Hepatocyte (in vitro differentiated cells): ENCODE measurements around the gene ADPGK. TPM values are rescaled to one million over a fixed set of nuclear protein-coding genes. Genes with fewer than 3 reads are reported as not detected.
A peak's percentile ranks its signal among the peaks of the same experiment; 100 is the strongest.

Experiments
- DNase-seq: peaks from one replicate; pipeline ENCODE4 v3.0.0-alpha.2; 2016; ENCODE audit warnings: low spot score
- H2AFZ ChIP-seq: fragments of 200-600 bp; sonication (generic); 2 replicates; pipeline ENCODE4 v1.6.0; 2016; ENCODE audit warnings: antibody characterized with exemption, mild to moderate bottlenecking
- H3K27ac ChIP-seq: fragments of 200-600 bp; sonication (generic); 2 replicates; pipeline ENCODE4 v1.5.1; 2016; ENCODE audit warnings: mild to moderate bottlenecking
- H3K27me3 ChIP-seq: fragments of 200-600 bp; sonication (generic); 2 replicates; pipeline ENCODE4 v1.6.1; 2016
- H3K36me3 ChIP-seq: fragments of 200-600 bp; sonication (generic); replicated peaks from 2 replicates; pipeline ENCODE4 v1.5.1; 2016; ENCODE audit warnings: low read depth; ENCODE audit not compliant: insufficient read depth
- H3K4me1 ChIP-seq: fragments of 200-600 bp; sonication (generic); 2 replicates; pipeline ENCODE4 v1.5.1; 2016; ENCODE audit warnings: mild to moderate bottlenecking, moderate library complexity; ENCODE audit not compliant: insufficient read depth
- H3K4me2 ChIP-seq: fragments of 200-600 bp; sonication (generic); 2 replicates; pipeline ENCODE4 v1.6.0; 2016
- H3K4me3 ChIP-seq: fragments of 200-600 bp; sonication (generic); 2 replicates; pipeline ENCODE4 v1.5.1; 2016; ENCODE audit warnings: mild to moderate bottlenecking
- H3K79me2 ChIP-seq: fragments of 200-600 bp; sonication (generic); 2 replicates; pipeline ENCODE4 v1.6.0; 2017; ENCODE audit warnings: mild to moderate bottlenecking
- H3K9me2 ChIP-seq: fragments of 200-600 bp; sonication (generic); replicated peaks from 2 replicates; pipeline ENCODE4 v1.6.0; 2017; ENCODE audit warnings: mild to moderate bottlenecking; ENCODE audit not compliant: insufficient read depth
- H3K9me3 ChIP-seq: fragments of 200-600 bp; sonication (generic); 2 replicates; pipeline ENCODE4 v1.5.1; 2016; ENCODE audit warnings: low read depth, mild to moderate bottlenecking
- H4K20me1 ChIP-seq: fragments of 200-600 bp; sonication (generic); 2 replicates; pipeline ENCODE4 v1.6.0; 2016; ENCODE audit warnings: mild to moderate bottlenecking; ENCODE audit not compliant: insufficient read depth, poor library complexity, severe bottlenecking
- CTCF ChIP-seq: fragments of 200-600 bp; sonication (generic); IDR thresholded peaks from 2 replicates; pipeline ENCODE4 v1.5.1; 2016; ENCODE audit warnings: antibody characterized with exemption, mild to moderate bottlenecking; ENCODE audit not compliant: poor library complexity
- EZH2 ChIP-seq: fragments of 200-600 bp; sonication (generic); IDR thresholded peaks from 2 replicates; pipeline ENCODE4 v1.6.1; 2016; ENCODE audit warnings: antibody characterized with exemption, mild to moderate bottlenecking, borderline replicate concordance
- EZH2phosphoT487 ChIP-seq: fragments of 200-600 bp; sonication (generic); IDR thresholded peaks from one replicate; pipeline ENCODE4 v1.6.1; 2018; ENCODE audit warnings: antibody characterized with exemption, mild to moderate bottlenecking, low read depth, moderate library complexity; ENCODE audit not compliant: unreplicated experiment, severe bottlenecking
- WGBS: methylation state at CpG from one replicate; pipeline ENCODE4 v1.1.6; 2016; ENCODE audit warnings: low lambda C conversion rate; ENCODE audit errors: missing lambda C conversion rate; 5-methylcytosine and 5-hydroxymethylcytosine counted together
- polyA plus RNA-seq: library from polyadenylated mRNA; unstranded; fragments of >200 nt; fragmentation: Nextera tagmentation; extraction: Ambion mirVana; gene quantifications from 2 replicates; pipeline ENCODE4 v1.2.1, GENCODE V29; 2016
- total RNA-seq: library from RNA; depleted of rRNA; stranded (reverse); fragments of >200 nt; gene quantifications from 2 replicates; pipeline ENCODE4 v1.2.3, GENCODE V29; 2014

ADPGK gene
- total and polyA plus RNA-seq, 2 experiments from 2014 or later: 59.2 to 67.3 TPM

- WGBS: 1% methylated on average over 49 of the region's 52 CpGs
- no peak for DNase-seq
- TF ChIP-seq EZH2: no peak
- TF ChIP-seq EZH2phosphoT487: no peak
- no peak for TF ChIP-seq CTCF
- Histone ChIP-seq H3K27me3 (no peaks in the 10 kb centered on the region), H3K9me2 (no peaks in the 10 kb centered on the region), H3K27ac (peak overlapping the region; percentile 97), H3K36me3 (no peaks in the 10 kb centered on the region), H3K4me2 (peak overlapping the region; percentile 92), H3K4me1 (peaks cover 24% of the 10 kb centered on the region), H2AFZ (peak overlapping the region; percentile 70), H4K20me1 (peaks cover 4% of the 10 kb centered on the region), H3K9me3 (no peaks in the 10 kb centered on the region), H3K79me2 (peaks cover 49% of the 10 kb centered on the region), H3K4me3 (peak overlapping the region; percentile 72)
Measured at GRCh38 chr15:72783004-72783639, 436 bp downstream of the ADPGK start.

GRCh38 chr15:72782274-72783003, 1.1 kb downstream of the ADPGK start:
- Histone ChIP-seq H3K27ac (peak overlapping the region; percentile 97), H3K4me2 (peak overlapping the region; percentile 92), H3K9me3 (no peaks in the 10 kb centered on the region), H3K79me2 (peaks cover 56% of the 10 kb centered on the region), H3K4me3 (peak overlapping the region; percentile 72), H3K36me3 (no peaks in the 10 kb centered on the region), H2AFZ (peak overlapping the region; percentile 70), H4K20me1 (peaks cover 4% of the 10 kb centered on the region), H3K4me1 (peaks cover 24% of the 10 kb centered on the region), H3K9me2 (no peaks in the 10 kb centered on the region), H3K27me3 (no peaks in the 10 kb centered on the region)
- DNase-seq: peak; percentile 32
- WGBS: 55% methylated on average over 14 of the region's 14 CpGs
- TF ChIP-seq EZH2 (no peak), EZH2phosphoT487 (no peak), CTCF (no peak)

- H2AFZ ChIP-seq: no peak overlapping the region
- 88% methylated on average over 6 of the region's 6 CpGs for WGBS
- peaks cover 24% of the 10 kb centered on the region for H3K4me1 ChIP-seq
- H3K36me3 ChIP-seq: no peaks in the 10 kb centered on the region
- no peak overlapping the region for H3K27ac ChIP-seq
- peak overlapping the region; percentile 92 for H3K4me2 ChIP-seq
- TF ChIP-seq CTCF: no peak
- TF ChIP-seq EZH2: no peak
- H3K9me2 ChIP-seq: no peaks in the 10 kb centered on the region
- H3K79me2 ChIP-seq: peaks cover 64% of the 10 kb centered on the region
- H4K20me1 ChIP-seq: peaks cover 4% of the 10 kb centered on the region
- no peak for DNase-seq
- H3K4me3 ChIP-seq: no peak overlapping the region
- H3K9me3 ChIP-seq: no peaks in the 10 kb centered on the region
- no peaks in the 10 kb centered on the region for H3K27me3 ChIP-seq
Measured at GRCh38 chr15:72781631-72782030, 1.9 kb downstream of the ADPGK start.
